D721Med (cell line): ENCODE measurements around the gene SYNM.

Source experiments
- DNase-seq: peaks from one replicate; pipeline ENCODE4 v3.0.0; 2011; ENCODE audit warnings: low spot score; ENCODE audit not compliant: insufficient read length
- FAIRE-seq: peaks from 2 replicates; lab custom pipeline; 2011; peaks lifted over from hg19 to GRCh38; lab: Jason Lieb, UNC
- TF ChIP-seq, protein P1 (sequence below): IDR thresholded peaks from 2 replicates; pipeline ENCODE4 v1.5.1; 2012; ENCODE audit warnings: mild to moderate bottlenecking, control low read depth; ENCODE audit not compliant: insufficient read depth; ENCODE audit errors: missing control alignments

SYNM gene

GRCh38 chr15:99114511-99115299 lies 9.8 kb downstream of the SYNM start:
- FAIRE-seq (no peak), DNase-seq (no peak)
- TF ChIP-seq, protein P1, sequence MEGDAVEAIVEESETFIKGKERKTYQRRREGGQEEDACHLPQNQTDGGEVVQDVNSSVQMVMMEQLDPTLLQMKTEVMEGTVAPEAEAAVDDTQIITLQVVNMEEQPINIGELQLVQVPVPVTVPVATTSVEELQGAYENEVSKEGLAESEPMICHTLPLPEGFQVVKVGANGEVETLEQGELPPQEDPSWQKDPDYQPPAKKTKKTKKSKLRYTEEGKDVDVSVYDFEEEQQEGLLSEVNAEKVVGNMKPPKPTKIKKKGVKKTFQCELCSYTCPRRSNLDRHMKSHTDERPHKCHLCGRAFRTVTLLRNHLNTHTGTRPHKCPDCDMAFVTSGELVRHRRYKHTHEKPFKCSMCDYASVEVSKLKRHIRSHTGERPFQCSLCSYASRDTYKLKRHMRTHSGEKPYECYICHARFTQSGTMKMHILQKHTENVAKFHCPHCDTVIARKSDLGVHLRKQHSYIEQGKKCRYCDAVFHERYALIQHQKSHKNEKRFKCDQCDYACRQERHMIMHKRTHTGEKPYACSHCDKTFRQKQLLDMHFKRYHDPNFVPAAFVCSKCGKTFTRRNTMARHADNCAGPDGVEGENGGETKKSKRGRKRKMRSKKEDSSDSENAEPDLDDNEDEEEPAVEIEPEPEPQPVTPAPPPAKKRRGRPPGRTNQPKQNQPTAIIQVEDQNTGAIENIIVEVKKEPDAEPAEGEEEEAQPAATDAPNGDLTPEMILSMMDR = no peak

- FAIRE-seq (no peak), DNase-seq (no peak)
- TF ChIP-seq, protein P1 = no peak
Observed at GRCh38 chr15:99115300-99116215, 10.7 kb downstream of the SYNM start.

GRCh38 chr15:99117111-99117510 lies 12.2 kb downstream of the SYNM start:
- TF ChIP-seq, protein P1 = no peak
- DNase-seq (no peak), FAIRE-seq (no peak)

DNA sequence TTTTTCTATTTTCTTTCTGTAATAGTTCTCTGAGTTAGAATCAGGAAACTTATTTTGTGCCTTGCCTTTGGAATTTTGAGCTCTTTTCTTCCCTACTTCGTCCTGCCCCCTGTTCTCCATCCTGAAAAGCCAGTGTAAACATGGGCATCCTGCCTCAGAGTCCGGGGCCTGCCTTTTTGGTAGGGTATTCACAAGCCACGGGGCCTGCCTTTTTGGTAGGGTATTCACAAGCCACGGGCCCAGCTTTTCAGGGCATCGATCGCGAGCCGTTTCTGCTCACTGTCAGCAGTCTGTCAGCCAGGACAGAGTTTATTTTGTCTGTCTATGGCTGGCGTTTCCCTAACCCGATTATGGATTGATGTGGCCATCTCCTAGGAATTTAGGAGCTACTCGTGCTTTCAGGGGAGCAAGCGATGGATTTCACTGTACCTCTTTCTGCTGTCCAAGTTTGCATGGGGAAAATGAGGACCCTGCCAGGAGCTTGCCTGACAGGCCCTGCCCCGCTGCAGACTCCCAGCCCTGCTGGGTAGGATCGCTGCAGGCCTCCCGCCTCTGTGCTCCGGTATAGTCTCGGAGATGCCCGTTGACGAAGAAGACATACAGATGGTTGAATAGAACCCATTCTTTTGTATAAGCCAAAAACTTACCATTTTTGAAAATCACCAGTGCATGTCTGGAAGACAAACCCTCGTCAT lies 12.8 kb downstream of the SYNM start:
- TF ChIP-seq, protein P1 = no peak
- no peak for FAIRE-seq

DNA sequence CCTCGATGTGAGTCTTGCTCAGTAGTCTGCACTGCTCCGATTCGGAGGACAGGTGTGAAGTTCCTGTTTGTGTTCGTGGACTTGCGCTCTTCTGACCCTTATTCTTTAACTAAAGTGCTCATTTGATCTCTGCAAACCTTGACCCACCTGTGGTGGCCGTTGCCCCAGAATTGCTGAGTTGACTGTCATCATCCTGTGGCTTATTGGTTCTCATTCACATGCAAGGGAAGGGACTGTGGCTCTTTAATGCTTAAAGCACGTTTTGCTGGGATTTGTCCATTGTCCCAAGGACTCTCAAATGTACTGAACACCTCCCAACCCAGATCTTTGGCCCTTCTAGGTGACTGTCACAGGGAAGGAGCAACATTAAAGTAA lies 13.4 kb downstream of the SYNM start:
- TF ChIP-seq, protein P1 = no peak
- DNase-seq (no peak), FAIRE-seq (no peak)

More for the DNA sequence above, 12.8 kb downstream of the SYNM start:
- DNase-seq = no peak

- FAIRE-seq (no peak), DNase-seq (no peak)
- TF ChIP-seq, protein P1 = no peak
Observed at GRCh38 chr15:99118801-99119546, 14.1 kb downstream of the SYNM start.
